Measurements from ENCODE around the gene ATP6AP2.

Gene ATP6AP2

GRCh38 chrX:40646489-40647306 lies 65.9 kb downstream of the ATP6AP2 start:
- peak; percentile 8 for DNase-seq

GRCh38 chrX:40647307-40648197 lies 66.8 kb downstream of the ATP6AP2 start, which contains the start of gene CXorf38:
TSS of gene CXorf38 (minus strand) at chrX:40647561. CDS start at chrX:40647520, 41 bp downstream.
- DNase-seq: peak; percentile 84

GRCh38 chrX:40651620-40652223 lies 71.0 kb downstream of the ATP6AP2 start:
- DNase-seq: peak; percentile 83

DNA sequence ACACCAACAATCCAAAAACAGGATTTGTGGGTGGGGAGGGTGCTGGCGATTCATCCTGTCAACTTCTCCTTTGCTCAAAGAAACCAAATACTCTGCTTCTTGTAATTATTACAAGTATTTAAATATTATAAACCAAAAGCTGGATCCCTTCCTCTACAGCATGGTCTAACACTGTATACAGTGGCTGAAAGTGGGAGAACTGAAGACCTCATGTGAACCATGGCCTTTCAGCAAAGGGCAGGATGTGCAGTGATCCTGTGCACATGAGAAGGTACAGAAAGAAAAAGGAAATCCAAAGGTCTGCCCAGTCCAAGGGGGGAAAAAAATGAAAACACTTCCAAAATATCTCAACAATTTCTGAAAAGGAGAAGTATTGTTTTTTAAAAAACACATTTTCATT lies 71.9 kb downstream of the ATP6AP2 start:
- no peak for DNase-seq

- no peak for DNase-seq
Observed at GRCh38 chrX:40653535-40653934, 72.8 kb downstream of the ATP6AP2 start.

Measured in midbrain (tissue), 1 donor.